HG03520 (cell line): Measurements from ENCODE around the gene BEND2.

Experiments
- ATAC-seq: cut with Tn5 transposase; IDR thresholded peaks from one replicate; pipeline ENCODE4 v1.9.1; 2021; ENCODE audit warnings: mild to moderate bottlenecking, moderate library complexity; ENCODE audit not compliant: unreplicated experiment

Gene BEND2

DNA sequence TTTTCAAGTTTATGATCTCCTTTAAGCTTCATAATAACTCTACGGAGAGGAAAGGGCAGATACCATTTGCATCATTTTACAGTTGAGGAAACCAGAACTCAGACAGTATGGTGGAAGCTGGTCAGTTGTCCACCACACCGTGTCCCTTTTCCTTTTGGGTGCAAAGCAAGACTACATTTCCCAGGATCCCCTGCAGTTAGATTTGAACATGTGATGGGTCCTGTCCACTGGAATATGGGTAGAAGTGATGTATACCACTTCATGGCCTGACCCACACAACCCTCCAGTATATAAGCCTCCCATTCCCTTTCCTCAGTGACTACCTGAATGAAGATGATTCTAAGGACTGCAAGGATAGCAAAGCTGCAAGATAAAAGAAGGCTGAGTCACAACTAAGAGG is 74.7 kb downstream of the BEND2 start:
- no peak for ATAC-seq

DNA sequence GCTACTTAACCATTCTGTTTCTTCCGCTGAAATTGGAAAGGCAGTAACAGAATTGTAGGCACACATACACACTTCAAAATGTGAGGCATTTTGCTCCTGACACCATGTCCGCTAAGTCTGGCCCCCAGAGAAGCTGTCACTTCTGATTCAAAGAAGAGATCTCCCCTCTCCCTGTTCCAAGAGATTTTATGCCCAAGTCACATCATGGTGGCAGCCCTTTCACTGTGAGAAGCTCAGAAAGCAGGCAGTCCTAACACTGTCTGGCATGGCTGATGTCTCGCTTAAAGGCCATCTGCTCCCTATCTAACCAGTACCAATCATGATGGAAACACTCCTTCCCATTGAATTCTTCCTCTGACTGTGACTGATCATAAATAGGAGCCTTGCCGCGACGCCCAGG is 83.9 kb downstream of the BEND2 start:
- no peak for ATAC-seq

DNA sequence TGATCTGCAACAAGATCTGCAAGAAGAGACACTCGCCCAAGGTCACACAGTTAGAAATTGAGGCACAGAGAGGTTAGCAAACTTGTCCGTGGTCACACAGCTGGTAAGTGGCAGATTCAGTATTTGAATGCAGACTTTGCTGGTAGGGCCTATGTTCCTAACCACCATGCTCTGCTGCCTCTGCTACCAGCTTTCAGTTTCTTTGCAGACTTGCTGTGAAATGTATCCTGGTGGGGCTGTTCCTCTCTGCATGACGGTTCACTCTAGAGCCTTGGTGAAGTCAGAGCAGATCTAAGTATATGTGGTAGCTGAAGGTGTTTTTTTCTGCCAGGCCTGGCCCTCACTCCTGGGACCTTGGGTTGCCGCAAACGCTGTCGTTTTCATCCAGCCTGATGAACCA is 87.1 kb downstream of the BEND2 start:
- no peak for ATAC-seq

DNA sequence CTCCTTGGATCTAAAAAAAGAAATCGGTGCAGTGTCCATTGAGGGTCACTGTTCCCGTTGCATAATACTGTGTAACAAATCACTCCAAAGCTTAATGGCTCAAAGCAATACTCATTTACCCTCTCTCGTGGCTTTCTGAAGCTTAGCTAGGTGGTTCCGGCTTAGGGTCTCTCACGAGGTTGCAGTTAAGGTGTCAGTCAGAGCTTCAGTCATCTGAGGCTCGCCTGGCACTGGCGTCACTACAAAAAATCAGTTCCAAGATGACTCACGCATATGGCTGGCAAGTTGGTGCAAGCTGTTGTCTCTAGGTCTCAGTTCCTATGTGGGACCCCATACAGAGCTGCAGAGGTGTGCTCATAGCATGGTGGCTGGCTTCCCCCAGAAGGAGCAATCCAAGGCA is 91.0 kb downstream of the BEND2 start:
- ATAC-seq: no peak

DNA sequence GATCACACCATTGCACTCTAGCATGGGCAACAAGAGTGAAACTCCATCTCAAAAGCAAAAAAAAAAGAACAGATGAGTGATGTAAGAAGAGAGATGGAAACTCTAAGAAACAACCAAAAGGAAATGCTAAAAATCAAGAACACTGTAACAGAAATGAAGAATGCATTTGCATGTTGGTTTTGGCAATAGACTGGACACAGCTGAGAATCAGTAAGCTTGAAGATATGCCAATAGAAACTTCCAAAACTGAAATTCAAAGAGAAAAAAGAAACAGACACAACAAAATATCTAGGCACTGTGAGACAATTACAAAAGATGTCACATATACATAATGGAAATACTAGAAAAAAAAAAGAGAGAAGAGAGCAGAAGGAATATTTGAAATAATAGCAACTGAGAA is 93.7 kb downstream of the BEND2 start:
- ATAC-seq: no peak

DNA sequence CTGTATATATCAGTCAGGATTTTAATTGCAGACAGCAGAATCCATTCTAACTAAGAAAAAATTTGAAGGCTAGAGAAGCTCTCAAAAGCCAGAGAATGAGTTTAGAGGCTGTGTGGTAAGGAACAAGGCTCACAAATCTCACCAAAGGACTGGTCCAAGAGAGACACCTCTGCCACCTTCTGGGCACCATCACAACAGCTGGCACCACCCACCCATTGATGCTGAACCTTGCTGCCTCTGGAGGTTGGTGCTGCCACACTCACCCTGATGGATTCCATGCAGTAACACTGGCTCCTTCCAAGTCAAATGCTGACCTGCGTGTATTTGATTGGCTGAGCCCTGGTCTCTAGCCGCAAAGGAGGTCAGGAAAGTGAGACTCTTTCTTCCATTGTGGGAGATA is 100.8 kb downstream of the BEND2 start:
- no peak for ATAC-seq
